ENCODE data around the gene CACNA2D1. TPM values are rescaled to one million over a fixed set of nuclear protein-coding genes. Genes with fewer than 3 reads are reported as not detected.
A peak's percentile ranks its signal among the peaks of the same experiment; 100 is the strongest.

Gene CACNA2D1
- total RNA-seq, 1 donor from 2014 or later, result 20.6 TPM

DNA sequence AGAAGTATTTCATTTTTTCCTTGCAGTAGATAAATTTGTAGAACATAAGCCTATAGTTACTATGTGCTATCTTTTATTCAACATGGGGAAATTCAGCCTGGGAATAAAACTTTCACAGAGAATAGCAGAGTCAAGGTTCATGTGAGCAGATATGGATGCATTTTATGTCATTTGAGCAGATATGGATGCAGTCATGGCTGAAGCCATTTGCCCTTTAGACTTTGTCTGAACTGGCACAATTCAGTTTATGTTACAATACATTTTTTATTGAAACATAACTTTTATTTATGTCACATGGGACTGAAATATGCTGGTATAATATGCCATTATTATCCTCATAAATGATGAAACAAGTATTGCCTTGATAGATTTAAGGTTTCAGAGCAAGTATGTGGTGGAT is 231.1 kb downstream of the CACNA2D1 start:
- DNase-seq, result no peak

DNA sequence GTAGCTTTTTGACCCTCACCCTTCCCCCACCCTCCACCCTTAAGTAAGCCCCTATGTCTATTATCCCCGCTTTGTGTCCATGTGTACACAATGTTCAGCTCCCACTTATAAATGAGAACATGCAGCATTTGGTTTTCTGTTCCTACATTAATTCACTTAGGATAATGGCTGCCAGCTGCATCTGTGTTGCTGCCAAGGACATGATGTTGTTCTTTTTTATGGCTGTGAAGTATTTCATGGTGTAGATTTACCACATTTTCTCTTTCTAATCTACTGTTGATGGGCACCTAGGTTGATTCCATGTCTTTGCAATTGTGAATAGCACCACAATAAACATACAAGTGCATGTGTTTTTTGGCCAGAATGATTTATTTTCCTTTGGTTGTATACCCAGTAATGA is 232.2 kb downstream of the CACNA2D1 start:
- DNase-seq, result no peak

DNA sequence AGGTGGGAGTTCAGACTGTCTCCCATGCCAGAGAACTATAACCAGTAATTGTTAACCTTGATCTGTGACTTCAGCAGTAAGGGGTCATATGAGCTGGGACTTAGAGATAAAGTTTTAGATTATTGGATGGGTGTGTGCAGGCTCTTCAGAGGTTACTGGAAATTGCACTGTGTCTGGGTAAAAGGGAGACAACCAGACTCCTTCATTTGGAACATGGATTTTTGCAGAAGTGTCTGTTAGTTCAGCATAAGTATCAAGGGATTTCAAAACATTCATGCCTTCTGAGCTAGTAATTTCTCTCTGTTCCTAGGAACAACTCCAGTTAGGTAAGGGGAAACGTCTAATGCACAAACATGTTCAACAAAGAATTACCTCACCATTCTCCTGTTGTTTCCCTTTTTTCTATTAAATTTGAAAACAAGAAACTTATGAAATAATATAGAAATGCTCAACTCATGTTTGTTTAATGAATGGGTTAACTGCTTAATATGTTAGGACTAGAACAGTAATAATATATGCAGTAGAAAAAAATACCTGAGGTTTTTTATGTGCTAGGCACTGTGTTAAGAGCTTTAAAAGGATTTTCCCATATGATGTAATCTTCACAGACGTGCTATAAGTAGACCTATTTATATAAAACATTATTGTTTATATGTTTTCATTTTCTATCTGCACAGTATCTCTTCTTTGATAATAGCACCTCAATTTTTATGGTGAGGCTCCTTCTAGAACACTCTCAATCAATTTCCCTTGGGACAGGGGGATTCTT is 233.0 kb downstream of the CACNA2D1 start:
- DNase-seq, result no peak

DNA sequence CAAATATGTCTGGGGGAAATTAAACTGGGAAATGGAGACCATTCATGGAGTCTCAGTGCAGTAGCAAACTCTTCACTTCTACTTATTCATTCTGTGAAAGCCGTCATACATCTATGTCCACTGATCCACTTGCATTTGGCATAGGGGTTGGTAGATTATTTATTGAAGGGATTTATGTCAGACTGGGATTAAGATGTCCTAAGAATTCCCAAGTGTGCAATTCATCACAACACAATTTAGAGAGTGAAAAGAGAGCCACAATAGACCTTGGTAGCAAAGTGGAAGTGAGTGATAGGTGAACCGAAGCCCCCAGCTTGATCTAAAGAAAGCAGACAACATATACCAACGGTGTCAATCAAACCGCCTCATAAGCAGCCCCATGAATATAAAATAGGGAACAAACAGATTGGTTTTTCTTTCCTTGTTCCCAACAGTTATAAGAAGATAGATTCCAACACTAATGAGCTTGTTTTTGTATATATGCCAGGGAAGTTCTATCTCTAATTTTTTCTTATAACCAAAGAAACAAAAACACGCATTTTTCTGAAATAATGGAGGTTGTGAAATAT is 234.3 kb downstream of the CACNA2D1 start:
- DNase-seq, result no peak

DNA sequence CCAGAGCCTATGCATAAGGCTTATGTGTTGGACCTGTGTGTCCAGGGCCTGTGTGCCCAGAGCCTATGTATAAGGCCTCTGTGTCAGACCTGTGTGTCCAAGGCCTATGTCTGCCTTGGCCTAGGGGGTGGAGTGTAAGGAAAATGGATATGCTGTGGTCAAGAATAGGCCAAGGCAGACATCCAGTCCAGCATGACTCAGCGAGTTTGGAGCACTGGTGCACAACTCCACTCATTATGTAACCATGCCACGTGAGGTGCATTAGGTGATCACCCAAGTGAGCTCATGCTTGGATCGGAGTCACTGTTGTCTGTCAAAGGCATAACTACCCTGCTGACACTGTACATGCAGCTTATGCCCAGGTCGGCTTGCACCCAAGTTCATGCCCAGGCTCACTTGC is 238.9 kb downstream of the CACNA2D1 start:
- DNase-seq, result no peak

DNA sequence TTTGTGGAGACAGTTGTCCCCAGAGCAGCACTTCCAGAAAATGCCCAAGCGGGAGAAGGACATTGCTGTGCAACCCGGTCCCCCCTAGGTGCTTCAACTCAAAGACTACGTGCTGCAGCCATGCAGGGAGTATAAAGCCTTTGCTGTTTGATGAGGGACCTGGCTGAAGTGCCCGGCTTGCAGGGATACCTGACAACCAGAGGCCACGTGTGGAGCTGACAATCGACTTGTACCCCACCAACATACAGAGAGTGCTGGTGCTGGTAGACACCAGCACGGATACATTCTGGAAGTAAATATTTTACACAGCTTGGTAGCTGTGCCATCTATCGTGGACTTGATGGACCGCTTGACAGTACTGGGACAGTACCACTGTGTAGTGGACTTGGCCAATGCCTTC is 240.6 kb downstream of the CACNA2D1 start:
- no peak for DNase-seq

DNA sequence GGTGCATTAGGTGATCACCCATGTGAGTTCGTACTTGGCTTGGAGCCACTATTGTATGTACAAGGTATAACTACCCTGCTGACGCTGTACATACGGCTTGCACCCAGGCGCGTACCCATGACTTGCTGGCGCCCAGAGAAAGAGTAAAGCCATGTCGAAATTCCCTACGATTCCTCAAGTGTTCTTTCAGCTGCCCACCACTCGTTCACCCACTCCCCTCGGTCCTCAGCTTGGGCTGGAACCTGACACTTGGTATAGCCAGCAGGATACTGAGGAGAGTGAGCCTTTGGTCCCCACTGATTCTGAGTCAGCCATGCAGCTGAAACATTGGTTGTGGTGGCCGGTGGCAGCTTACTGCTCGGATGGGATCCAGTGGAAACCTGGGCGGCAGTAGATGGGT is 241.5 kb downstream of the CACNA2D1 start:
- no peak for DNase-seq

DNA sequence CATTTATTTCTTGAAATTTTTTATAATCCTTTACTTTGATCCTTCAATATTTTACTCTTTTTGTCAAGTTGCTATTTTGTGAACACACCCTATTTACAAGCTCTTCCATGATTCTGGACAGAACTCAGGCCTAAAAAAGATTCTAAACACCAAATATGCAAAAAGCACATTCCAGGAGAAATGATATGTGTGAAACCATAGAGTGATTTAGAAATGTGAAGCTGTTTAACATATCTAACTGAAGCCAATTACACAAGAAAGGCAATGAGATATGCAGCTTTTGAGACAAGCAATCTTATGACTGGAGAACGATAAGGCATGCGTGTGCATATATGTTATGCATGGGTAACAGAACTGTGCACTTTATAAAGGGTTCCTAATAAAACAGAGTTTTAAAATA is 243.0 kb downstream of the CACNA2D1 start:
- DNase-seq, result no peak

DNA sequence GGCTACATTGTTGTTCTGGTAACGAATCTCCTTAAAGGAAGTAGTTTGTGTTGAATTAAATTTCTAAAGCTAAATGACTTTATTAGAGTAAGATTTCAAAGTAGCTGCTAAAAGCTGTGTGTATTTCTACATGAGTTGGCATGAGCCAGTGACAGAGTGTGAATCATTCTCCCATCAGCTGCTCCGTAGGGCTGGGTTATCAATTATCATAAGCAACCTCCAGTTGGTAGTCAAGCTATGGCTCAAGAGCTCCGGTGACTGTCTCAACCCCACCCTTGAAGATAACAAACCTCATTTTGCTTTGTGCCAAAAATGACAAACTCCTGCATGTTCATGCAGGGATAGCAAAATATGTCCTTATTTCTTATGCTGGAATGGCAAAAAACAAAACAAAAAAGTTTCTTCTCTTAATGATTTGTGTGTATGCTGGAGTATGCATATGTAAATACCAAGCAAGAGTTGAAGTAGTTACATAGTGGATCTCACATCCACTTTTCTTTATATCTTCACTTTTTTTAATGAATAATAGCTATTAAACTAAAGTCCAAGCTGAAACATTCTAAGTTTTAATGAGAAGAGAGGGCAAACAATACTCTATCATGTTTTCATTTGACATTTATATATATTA is 249.4 kb downstream of the CACNA2D1 start:
- DNase-seq, result peak; percentile 7

DNA sequence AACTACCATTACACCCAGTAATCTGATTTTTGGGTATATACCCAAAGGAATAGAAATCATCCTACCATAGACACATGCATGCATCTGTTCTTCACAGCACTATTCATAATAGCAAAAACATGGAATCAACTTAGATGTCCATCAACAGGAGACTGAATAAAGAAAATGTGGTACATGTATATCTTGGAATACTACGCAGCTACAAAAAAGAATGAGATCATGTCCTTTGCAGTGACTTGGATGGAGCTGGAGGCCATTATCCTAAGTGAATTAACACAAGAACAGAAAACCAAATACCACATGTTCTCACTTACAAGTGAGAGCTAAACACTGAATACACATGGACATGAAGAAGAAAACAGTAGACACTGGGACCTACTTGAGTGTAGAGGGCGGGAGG is 254.9 kb downstream of the CACNA2D1 start:
- DNase-seq, result no peak

DNA sequence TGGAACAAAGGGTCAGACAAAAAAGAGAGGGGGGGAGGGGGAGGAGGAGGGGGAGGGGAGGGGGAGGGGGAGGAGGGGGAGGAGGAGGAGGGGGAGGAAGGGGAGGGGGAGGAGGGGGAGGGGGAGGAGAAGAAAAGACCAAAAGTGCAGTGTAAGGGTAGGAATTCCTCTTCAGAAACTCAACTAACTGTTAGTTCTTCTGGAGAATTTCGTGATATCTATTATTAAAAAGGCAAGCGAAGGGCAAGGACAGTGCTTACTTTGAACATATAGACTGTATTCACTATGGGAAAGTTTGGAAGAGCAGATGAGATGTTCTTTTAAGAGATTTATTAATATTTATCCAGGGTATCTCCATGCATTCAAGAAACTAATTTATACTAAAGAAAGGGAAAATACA is 258.1 kb downstream of the CACNA2D1 start:
- no peak for DNase-seq

DNA sequence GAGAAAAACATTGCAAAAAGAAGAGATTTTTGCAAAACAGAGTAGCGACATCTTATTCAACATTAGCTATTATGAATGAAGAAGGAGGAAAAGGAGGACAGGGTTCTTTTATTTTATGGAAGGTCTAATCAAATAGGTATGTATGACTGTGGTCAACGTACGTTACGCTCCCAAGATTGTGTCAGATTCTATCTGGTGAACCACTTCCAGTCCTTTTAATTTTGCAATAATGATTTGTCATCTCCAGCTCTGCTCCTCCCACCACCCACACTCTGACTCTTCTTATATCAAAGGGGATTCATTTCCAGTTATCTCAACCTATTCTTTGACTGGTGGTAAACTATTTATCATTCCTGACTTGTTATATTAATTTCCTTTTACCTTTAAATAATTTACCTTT is 259.9 kb downstream of the CACNA2D1 start:
- DNase-seq, result no peak

DNA sequence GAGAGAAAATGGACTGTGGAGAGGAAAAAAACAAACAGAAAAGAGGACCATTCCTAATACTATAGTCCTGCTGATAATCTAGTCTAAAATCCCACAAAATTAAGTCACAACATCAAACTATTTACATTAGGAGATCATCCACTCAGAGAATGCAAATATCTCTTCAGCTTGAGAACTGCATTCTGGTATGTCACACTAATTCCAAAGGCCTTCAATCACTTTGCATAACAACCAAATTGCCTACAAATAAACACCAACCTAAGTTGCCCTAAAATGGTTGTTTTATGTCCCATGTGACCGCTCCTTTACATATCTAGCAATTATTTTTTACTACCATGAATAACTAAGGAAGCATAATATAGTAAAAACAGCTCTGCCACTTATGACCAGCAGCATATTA is 264.3 kb downstream of the CACNA2D1 start:
- DNase-seq, result no peak

DNA sequence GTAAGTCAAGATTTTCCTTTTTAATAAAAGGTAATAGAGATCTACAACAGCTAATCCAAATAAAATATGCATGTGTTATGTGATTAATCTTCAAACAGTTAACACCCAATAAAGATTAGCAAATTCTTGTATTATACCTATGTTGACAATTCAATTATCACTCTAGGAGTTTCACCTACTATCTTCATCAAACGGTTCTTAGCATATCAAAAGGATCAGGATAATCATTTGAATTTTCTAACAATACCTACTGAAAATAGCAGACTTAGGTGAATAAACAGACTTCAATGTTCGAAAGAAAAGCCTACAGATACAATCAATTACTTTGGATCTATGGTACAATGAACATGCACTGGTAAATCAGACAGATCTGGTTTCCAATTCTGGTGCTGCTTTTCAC is 268.3 kb downstream of the CACNA2D1 start:
- DNase-seq, result no peak

DNA sequence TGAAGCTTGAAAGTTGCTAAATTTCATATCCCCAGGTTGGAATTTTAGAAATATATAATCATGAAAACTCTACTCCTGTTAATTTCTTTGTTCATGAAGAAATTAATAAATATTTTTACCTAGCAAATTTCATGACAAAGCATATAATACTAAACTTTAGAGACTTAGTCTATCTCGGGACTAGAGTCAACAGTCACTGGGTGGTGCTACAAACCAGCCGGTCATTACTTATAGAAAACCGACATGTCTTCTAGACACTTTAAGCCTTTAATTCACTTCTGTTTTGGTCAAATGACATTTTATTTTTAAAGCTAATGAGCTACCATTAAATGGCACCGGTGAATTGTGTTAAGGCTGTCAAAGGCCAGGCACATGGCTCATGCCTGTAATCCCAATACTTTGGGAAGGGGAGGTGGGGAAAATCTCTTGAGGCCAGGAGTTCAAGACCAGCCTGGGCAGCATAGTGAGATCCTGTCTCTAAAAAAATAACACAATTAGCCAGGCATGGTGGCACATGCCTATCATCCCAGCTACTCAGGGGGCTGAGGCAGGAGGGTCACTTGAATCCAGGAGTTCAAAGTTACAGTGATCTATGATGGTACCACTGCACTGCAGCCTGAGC is 270.1 kb downstream of the CACNA2D1 start:
- DNase-seq, result no peak

DNA sequence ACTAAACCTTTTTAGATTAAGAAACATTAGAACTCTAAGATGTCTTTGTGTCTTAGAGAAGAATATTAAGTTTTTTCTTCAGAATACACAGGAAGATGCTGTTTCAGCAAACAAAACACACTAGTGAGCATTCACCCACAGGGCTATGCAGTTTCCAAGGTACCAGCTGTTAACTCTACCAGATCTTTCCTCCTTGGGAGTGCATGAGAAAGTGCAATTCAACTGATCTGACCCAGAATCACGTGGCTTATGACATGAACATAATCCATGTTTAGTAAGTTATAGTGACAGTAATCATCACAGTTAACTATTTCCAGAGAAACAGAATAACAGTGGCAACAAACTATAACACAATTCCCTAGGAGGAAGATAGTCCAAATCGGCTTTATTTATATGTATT is 270.7 kb downstream of the CACNA2D1 start:
- no peak for DNase-seq

DNA sequence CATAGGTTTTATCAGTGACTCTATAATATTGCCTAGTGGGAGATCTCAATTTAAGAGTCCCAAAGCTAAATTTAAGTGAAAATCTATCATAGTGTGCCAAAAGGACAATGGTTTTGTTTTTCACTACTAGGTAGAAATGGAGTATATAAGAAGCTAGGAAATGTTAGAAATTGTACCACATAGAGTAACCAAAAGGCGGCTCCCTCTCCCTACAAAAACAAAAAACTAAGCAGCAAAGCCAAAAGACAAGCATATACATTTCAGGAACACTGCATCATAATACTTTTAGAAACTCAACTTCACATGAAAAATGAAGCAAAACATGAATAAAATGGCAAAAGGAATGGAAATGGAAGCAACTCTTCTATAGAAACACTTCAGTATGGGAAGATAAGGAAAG is 271.6 kb downstream of the CACNA2D1 start:
- DNase-seq, result no peak

DNA sequence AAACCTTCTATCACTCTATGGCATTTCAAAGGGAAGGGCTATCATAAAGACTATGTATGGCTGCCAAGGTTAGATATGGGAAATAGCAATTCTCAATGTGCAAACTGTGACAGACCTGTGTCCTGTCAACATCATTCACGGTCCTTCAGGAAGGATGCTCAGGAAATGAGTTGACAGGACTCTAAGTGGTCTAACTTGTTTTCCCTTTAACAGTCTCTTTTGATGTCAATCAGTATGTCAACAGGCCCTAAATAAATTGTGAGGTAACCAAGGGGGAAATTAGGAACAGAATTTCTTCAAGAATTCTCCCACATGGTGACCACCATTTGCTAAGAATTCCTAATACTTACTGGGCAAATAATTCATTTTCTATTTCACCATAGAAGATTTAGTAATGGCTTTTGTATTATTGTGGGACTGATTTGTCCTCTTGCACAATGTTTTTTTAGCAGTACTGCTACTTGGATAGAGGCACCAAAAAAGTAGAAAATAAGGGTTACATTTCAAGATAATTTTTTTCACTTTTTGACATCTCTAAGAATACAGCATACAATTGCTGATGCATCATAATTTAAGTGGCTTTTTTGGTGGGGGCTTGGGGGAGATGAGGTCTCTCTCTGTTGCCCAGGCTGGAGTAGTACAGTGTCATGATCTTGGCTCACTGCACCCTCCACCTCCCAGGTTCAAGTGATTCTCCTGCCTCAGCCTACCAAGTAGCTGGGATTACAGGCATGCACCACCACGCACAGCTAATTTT is 275.8 kb downstream of the CACNA2D1 start:
- DNase-seq, result no peak

DNA sequence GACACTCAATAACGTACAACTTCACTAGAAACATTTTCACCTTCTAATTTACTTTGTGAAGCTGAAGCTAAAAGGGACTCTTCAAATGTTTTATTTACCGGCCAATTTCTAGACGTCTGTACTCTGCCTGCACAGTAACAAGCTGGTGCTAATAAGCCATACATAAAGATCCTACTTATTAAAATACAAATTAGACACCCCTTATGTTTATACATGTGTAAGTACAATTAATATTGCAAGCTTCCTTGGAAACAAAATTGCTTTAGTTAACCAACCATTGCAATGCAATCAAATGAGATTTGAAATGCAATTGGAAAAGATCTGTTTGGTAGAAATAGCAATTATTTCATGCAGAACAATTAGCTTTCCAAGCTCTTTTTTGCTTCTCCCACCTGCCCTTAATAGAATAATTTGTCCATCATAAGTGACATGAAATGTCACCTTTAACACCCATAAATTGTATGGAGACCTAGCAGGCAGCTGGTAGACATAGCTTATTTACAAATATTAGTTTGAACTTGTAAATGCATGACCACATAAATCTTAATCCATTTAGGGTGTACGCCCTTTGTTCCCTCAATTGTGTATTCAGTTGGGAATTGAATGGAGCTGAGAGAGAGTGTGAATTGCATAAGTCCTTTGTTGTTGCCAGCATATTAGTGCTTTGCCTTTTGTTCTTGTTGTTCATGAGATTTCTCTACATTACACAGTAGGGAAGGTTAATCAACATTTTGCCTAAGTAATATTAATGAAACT is 277.1 kb downstream of the CACNA2D1 start:
- no peak for DNase-seq

DNA sequence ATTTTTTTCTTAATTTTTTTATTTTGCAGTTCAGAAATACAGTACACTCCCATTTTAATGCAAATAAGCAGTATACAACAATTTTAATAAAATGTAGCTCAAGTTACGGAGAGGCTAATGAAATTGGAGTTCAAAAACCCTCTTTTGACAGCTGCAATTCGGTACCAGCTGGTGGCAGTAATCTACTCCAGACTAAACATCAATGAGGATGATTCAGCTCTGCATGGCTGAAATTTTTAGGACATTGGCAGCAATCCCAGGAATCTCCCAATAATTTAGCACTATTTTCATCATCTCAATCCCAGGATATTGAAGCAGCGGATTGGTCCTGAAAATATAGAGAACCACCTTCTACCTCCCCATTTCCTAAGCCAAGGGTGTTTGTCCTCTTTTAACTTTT is 278.8 kb downstream of the CACNA2D1 start:
- DNase-seq, result peak; percentile 31

DNA sequence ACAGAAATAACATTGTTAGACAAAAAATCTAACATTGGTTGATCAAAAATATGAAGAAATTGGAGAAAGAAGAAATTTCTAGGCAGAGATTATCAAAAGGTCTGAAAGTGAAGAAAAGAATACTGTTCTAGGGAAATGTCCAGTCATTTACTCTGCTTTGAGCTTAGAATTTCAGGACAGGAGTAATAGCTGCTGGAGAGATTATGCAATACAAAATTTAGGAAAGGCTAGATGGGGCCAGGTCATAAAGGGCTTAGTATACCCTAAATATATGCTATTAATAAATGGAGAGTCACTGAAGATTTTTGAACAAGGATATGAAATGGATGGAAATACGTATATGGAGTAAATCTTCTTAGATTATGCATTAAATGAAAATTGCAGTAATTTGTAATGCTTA is 279.2 kb downstream of the CACNA2D1 start:
- no peak for DNase-seq

DNA sequence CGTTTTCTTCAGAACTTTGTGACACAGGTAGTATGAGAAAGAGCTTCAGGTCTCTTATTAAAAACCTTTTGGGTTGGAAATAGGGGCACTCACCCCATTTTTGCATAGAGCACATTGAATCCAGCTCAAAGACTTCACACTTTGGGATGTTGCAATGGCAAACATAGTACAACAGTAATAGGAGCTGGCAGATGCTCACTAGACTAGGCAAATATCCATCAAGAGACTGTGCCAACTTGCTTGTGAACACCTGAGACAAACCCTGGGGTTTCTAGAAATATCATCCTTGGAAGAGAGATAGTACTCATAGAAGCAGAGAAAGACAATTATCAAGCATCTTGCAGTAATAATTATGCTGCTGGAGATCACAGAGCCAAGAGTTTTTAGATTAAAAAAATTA is 280.0 kb downstream of the CACNA2D1 start:
- DNase-seq, result no peak
